Measurements from ENCODE around the gene POLR2B.

DNA sequence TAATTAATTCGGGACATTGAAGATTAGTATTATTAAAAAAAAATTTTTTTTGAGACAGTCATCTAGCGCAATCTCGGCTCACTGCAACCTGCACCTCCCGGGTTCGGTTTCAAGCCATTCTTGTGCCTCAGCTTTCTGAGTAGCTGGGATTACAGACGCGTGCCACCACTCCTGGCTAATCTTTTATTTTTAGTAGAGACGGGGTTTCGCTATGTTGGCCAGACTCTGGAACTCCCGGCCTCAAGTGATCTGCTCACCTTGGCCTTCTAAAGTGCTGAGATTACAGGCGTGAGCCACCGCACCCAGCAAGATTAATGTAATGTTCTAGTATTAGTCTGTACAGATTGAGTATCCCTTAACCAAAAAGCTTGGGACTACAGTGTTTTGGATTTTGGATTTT lies 38.3 kb upstream of the POLR2B start:
- TF ChIP-seq POLR2A (IDR thresholded peaks at IDR 0.05) (no peak), POLR2AphosphoS5 (IDR thresholded peaks at IDR 0.05) (no peak)
